SHP77 treated with DMSO at 0.1 percent for 48 hours (cell line): ENCODE measurements around the gene TMEM161A.
"Not testable (repeated sequence)": the region's sequence is repeated elsewhere in the genome, so short reads cannot be mapped to it uniquely, and the experiment has no call there.

Experiments
- DNase-seq: peaks from one replicate; lab custom pipeline; 2025; lab: John Stamatoyannopoulos, UW

The TMEM161A gene

DNA sequence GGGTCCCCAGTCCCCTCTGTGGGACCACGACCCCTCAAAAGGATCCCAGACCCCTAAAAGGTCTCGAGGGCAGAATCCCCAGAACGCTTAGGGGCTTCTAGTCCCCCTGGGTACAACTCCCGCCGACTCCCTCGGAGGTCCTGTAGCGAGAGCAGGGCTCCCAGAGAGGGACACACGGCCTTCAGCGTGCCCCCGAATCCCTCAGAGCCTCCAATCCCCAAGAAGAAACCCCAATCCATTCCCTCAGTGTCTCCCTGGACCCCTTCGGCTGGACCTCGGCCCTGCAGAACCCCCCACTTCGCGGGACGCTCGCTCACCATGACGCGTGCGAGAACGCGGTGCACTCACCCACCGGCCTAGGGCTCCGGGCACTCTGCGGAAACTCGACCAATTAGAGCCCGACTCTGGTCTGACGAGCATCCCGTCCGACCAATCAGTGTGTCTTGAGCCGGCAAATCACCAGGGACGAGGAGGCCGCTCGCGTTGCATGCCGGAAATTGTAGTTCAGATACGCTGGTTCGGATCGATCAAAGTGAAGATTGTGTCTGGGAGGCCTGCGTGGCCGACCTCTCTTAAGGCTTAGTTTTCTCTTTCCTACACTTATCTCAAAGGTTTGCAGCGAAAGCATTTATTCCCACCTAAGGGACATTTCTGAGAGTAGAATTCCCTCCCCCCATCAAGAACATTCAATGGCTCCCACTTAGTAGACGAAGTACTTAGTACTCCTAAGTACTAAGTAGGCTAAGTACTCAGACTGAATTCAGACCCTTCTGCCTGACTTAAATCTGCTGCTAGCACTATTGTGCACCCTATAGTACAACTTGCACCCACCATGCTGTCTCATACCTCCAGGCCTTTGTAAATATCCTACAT lies at the start of gene TMEM161A:
TSS of gene TMEM161A (minus strand) at position 370 of the 873 bp plus-strand sequence. CDS start at position 320, 50 bp downstream.
- peak; percentile 94 for DNase-seq

- no peak for DNase-seq
Observed at GRCh38 chr19:19186742-19187141, 48.5 kb upstream of the TMEM161A start.

GRCh38 chr19:19185853-19186740 lies 47.8 kb upstream of the TMEM161A start:
- DNase-seq = no peak

GRCh38 chr19:19181488-19181998 lies 43.3 kb upstream of the TMEM161A start:
- no peak for DNase-seq

DNA sequence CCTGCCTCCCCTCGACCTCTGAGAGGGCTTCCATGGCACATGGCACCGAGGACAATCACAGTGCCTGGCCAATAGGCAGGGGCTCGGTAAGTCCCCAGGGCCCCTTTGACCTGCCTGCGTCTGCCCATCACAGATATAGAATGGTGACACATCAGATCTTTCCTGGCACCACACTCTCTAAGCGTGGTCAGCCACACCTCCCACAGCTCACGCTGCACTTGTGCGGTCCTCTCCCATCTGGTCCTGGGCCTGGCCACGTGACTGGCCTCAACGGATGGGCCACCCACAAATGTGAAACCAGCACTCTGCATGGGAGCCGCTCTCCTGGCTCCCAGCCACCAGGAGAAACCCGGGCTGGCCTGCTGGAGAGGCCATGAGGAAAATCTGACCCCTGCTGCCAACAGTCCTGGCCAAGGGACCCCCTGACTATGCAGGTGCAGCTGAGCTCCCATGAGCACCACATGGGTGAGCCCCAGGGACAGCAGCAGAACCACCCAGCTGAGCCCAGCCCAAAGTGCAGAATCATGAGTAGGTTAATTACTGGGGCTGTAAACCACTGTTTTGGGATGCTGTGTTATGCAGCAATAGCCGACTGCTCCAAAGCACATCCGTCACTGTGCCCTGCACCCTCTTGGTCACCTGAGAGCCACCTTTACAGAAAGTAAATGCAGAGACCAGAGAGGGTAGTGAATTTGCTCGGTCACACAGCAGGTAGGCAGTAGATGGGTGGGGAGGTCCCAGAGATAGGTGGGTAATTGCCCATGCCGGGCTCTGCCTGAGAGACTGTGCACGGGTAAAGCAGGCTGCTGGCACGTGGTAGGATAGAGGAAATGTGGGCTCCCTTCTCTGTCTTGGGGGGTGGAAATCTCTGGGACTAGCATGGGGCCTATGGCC lies 41.5 kb upstream of the TMEM161A start:
- no peak for DNase-seq

- no peak for DNase-seq
Observed at GRCh38 chr19:19176950-19177349, 38.7 kb upstream of the TMEM161A start.

DNA sequence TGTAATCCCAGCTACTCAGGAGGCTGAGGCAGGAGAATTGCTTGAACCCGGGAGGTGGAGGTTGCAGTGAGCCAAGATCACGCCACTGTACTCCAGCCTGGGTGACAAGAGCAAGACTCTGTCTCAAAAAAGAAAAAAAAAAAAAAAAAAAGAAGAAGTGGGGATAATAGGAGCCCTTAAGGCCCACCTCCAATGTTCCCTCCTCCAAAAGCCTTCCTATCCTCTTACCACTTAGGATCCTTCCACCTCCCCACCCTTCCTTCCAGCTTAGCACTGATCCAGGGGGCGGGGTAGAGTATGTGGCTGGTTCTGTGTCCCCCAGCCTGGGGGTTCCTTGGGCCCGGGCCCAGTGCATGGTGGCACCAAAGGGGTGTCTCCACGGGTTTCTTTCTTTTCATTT lies 35.0 kb upstream of the TMEM161A start:
- DNase-seq = not testable (repeated sequence)

DNA sequence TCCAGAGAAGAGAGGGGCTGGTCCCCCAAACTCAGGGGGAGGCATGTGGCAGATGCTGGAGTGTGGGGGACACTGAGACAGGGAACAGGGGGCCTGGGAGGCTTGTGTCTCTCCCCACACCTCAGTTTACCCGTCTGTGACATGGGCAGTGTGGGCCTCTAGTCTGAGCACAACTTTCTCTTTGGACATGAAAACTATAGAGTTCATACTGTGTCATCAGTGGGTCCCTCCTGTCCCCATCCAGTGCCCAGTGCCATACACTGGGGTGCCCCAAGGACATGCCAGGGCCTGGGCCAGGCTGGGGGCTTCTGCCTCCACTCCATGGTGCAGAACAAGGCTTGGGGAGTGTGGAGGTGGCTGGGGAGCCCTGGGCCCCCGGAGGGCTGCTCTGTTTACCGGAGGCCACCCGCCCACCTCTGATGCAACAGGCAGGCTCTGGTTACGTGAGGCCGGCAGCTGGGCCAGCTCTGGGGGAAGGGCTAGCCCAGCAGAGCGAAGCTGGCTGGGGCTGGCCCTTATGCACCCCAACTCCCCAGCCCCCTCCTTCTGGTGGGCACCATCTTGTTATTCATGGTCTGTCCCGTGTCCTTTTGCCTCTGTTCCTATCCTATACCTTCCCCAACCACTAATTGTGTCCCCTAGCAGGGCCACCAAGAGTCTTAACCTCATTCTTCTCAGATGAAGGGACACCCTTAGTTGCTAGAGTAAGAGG lies 33.7 kb upstream of the TMEM161A start:
- peak; percentile 17 for DNase-seq

GRCh38 chr19:19170873-19171672 lies 32.8 kb upstream of the TMEM161A start:
- DNase-seq = no peak

DNA sequence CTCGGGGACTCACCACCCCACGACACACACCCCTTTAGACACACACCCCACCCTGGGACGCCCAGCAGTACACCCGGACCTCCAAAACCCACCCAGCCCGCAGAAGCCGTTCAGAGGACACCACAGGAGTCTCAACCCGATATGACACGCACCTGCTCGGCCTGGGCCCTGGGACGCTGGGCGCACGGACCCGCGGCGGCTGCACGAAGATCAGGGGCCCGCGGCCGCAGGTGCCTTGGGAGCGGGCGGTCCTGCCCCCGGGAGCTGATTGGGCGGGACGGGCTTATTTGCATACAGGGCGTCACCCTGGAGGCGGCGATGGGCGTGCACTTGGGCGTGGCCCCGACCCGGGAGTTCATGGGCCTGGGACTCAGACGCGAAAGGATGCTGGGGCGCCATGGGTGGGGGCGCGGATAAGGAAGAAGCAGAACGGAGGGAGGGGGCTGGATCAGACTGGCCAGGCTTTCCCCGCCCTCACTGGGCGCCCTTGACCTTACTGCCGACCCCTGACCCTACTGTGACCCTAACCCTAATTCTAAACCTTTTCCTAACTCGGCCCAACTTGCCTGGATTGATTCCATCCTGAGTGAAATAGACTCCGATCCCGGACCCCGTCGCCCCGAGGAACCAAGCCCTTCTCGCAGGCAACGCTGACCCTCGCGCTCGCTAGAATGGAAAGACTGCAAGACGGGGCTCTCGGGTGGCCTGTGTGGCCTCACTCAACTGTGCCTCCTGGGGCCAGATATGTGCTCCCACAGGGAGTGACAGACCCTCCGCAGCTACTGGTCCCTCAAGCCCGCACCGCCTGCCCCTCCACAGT lies 32.0 kb upstream of the TMEM161A start, which contains the start of gene MEF2B:
TSS of gene MEF2B (minus strand) at position 211 of the 820 bp plus-strand sequence. CDS start 19,528 bp downstream, outside the sequence.
- DNase-seq = peak; percentile 62

- no peak for DNase-seq
Observed at GRCh38 chr19:19169236-19170052, 31.2 kb upstream of the TMEM161A start.

DNA sequence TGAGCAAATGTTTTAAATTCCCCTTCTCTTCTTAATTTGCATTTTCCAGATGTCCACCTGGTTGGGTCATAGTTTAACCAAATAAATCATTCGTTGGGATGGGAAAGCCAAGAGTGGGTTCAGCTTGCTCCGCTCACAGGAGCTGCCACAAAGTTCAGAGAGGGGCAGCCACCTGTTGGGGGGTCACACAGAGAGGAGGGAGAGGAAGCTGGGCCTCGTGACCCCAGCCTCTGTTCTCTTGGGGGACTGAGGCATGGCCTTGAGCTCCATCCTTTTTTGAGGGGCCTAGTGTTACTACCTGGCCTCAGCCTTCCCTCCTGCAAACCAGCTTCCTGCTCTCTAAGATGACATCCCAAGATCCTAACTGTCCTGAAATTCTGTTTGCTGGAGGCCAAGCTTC lies 29.3 kb upstream of the TMEM161A start:
- DNase-seq = no peak

DNA sequence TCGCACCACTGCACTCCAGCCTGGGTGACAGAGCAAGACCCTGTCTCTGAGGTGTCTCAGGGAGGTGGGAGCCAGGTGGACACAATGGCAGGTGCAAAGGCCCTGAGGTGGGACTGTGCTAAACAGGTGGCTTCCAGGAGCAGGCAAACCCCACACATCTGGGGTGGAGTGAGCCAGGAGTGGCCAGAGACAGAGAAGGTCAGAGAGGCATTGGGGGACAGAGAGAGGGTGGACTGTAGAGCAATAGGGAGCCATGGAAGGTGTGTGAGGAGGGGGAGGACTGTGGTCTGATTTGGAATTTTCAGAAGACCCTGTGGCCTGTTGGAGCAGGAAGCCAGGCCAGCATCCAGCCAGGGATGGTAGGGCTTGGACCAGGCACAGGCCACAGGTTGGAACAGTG lies 27.1 kb upstream of the TMEM161A start:
- DNase-seq = no peak

- DNase-seq = no peak
Observed at GRCh38 chr19:19162495-19162894, 24.2 kb upstream of the TMEM161A start.

- DNase-seq = no peak
Observed at GRCh38 chr19:19160461-19161035, 22.3 kb upstream of the TMEM161A start.

- no peak for DNase-seq
Observed at GRCh38 chr19:19159534-19159933, 21.3 kb upstream of the TMEM161A start.

DNA sequence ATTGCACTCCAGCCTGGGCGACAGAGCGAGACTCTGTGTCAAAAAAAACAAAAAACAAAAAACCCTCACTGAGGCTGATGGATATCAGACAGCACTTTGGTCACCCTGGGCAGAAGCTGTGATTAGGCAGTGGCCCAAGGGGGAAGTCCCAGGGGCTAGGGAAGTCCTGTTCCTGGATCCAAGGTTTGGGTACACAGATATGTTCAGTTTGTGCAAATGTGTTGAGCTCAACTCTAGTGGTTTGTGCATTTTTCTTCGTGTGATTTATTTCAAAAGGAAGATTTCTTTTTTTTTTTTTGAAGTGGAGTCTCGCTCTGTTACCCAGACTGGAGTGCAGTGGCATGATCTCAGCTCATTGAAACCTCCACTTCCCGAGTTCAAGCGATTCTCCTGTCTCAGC lies 19.5 kb upstream of the TMEM161A start:
- DNase-seq = no peak
